ENCODE measurements around the gene CALD1.

The CALD1 gene

GRCh38 chr7:134820295-134820694 lies 40.9 kb downstream of the CALD1 start:
- ATAC-seq = no peak; the same call in 2 of the 3 replicates
- no peak for TF ChIP-seq PPARA (CRISPR knock-in tag; IDR thresholded peaks at IDR 0.05; ENCODE audit: borderline replicate concordance)
- no peak for TF ChIP-seq ISL1 (CRISPR knock-in tag; IDR thresholded peaks at IDR 0.05)
- TF ChIP-seq POU6F1 (CRISPR knock-in tag; IDR thresholded peaks at IDR 0.05; ENCODE audit: borderline replicate concordance, low read depth) = no peak
- no peak for TF ChIP-seq TCF4 (CRISPR knock-in tag; IDR thresholded peaks at IDR 0.05; ENCODE audit: borderline replicate concordance)
- TF ChIP-seq RARB (CRISPR knock-in tag; IDR thresholded peaks at IDR 0.05) = no peak
- no peak for TF ChIP-seq BACH2 (CRISPR knock-in tag; IDR thresholded peaks at IDR 0.05; ENCODE audit: borderline replicate concordance)
- TF ChIP-seq ZFP3 (CRISPR knock-in tag; IDR thresholded peaks at IDR 0.05) = no peak
- TF ChIP-seq ZNF70 (CRISPR knock-in tag; IDR thresholded peaks at IDR 0.05) = no peak
- TF ChIP-seq ZC3H10 (CRISPR knock-in tag; IDR thresholded peaks at IDR 0.05) = no peak
- no peak for TF ChIP-seq SNAI2 (CRISPR knock-in tag; IDR thresholded peaks at IDR 0.05)
- no peak for TF ChIP-seq GLIS3 (CRISPR knock-in tag; IDR thresholded peaks at IDR 0.05)

DNA sequence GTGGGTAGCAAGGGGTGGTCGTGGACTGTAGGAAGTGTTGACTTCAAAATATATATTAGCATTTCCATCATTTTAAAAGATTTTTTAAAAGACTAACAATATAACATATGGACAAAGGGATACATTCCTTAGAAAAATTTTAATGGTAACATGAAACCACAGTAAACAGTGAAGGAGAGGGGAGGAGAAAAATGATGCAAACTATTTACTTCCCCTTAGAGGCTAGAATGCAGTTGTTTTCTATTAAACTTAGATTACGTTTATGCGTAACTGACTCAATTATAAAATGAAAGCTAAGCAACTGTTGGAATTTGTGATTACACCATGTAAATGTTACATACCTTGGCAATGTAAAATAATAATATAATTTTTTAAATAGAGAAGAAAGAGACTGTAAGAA lies 41.3 kb downstream of the CALD1 start:
- ATAC-seq = peak; percentile 11; the same call in 1 of the 3 replicates
- TF ChIP-seq ZFP3 (CRISPR knock-in tag; IDR thresholded peaks at IDR 0.05) (no peak), ARNTL (CRISPR knock-in tag; IDR thresholded peaks at IDR 0.05; ENCODE audit: borderline replicate concordance, low read depth) (no peak), SNAI2 (CRISPR knock-in tag; IDR thresholded peaks at IDR 0.05) (no peak), ISL1 (CRISPR knock-in tag; IDR thresholded peaks at IDR 0.05) (no peak), CSDC2 (CRISPR knock-in tag; IDR thresholded peaks at IDR 0.05) (no peak), POU6F1 (CRISPR knock-in tag; IDR thresholded peaks at IDR 0.05; ENCODE audit: borderline replicate concordance, low read depth) (no peak), BACH2 (CRISPR knock-in tag; IDR thresholded peaks at IDR 0.05; ENCODE audit: borderline replicate concordance) (no peak), TSHZ2 (CRISPR knock-in tag; IDR thresholded peaks at IDR 0.05) (no peak), ESRRG (CRISPR knock-in tag; IDR thresholded peaks at IDR 0.05) (no peak), TOX (CRISPR knock-in tag; IDR thresholded peaks at IDR 0.05; ENCODE audit: borderline replicate concordance) (no peak), OSR1 (CRISPR knock-in tag; IDR thresholded peaks at IDR 0.05) (no peak)
- TF ChIP-seq, protein P1, sequence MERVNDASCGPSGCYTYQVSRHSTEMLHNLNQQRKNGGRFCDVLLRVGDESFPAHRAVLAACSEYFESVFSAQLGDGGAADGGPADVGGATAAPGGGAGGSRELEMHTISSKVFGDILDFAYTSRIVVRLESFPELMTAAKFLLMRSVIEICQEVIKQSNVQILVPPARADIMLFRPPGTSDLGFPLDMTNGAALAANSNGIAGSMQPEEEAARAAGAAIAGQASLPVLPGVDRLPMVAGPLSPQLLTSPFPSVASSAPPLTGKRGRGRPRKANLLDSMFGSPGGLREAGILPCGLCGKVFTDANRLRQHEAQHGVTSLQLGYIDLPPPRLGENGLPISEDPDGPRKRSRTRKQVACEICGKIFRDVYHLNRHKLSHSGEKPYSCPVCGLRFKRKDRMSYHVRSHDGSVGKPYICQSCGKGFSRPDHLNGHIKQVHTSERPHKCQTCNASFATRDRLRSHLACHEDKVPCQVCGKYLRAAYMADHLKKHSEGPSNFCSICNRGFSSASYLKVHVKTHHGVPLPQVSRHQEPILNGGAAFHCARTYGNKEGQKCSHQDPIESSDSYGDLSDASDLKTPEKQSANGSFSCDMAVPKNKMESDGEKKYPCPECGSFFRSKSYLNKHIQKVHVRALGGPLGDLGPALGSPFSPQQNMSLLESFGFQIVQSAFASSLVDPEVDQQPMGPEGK (CRISPR knock-in tag; IDR thresholded peaks at IDR 0.05; ENCODE audit: borderline replicate concordance) = no peak

- TF ChIP-seq ARNTL (CRISPR knock-in tag; IDR thresholded peaks at IDR 0.05; ENCODE audit: borderline replicate concordance, low read depth) (no peak), POU6F1 (CRISPR knock-in tag; IDR thresholded peaks at IDR 0.05; ENCODE audit: borderline replicate concordance, low read depth) (no peak), OSR1 (CRISPR knock-in tag; IDR thresholded peaks at IDR 0.05) (no peak), BACH2 (CRISPR knock-in tag; IDR thresholded peaks at IDR 0.05; ENCODE audit: borderline replicate concordance) (no peak), ISL1 (CRISPR knock-in tag; IDR thresholded peaks at IDR 0.05) (peak; percentile 84), PPARA (CRISPR knock-in tag; IDR thresholded peaks at IDR 0.05; ENCODE audit: borderline replicate concordance) (no peak), TOX (CRISPR knock-in tag; IDR thresholded peaks at IDR 0.05; ENCODE audit: borderline replicate concordance) (no peak), ZC3H10 (CRISPR knock-in tag; IDR thresholded peaks at IDR 0.05) (no peak), GLIS3 (CRISPR knock-in tag; IDR thresholded peaks at IDR 0.05) (peak; percentile 74; the same call in 1 of the 2 replicates), CREB5 (CRISPR knock-in tag; IDR thresholded peaks at IDR 0.05; ENCODE audit: low read depth) (no peak), TCF4 (CRISPR knock-in tag; IDR thresholded peaks at IDR 0.05; ENCODE audit: borderline replicate concordance) (no peak)
- TF ChIP-seq, protein P1 (CRISPR knock-in tag; IDR thresholded peaks at IDR 0.05; ENCODE audit: borderline replicate concordance) = 0 out of 2 replicates have a peak, but pooled peaks have one; percentile 17
- peak; percentile 84 for ATAC-seq
Observed at GRCh38 chr7:134823400-134823799, 44.0 kb downstream of the CALD1 start.

Measured in SK-N-SH treated with all-trans-retinoic acid at 6 μM for 48 hours (cell line).